AG04450 (cell line): Measurements from ENCODE around the gene CMC1. TPM values are rescaled to one million over a fixed set of nuclear protein-coding genes. Genes with fewer than 3 reads are reported as not detected.

Source experiments
- CTCF ChIA-PET: fragments of 300-600, 350-600 bp; formaldehyde crosslinking; extraction: SDS; loops from one replicate; lab custom pipeline; 2022; ENCODE audit warnings: antibody characterized with exemption, inconsistent platforms; lab: Charles Lee
- POLR2A ChIA-PET: fragments of 350-600 bp; formaldehyde crosslinking; extraction: SDS; loops from one replicate; lab custom pipeline; 2021; ENCODE audit warnings: antibody characterized with exemption, inconsistent platforms; lab: Yijun Ruan, JAX
- DNase-seq: peaks from one replicate; pipeline ENCODE4 v3.0.0-alpha.2; 2011; ENCODE audit warnings: low read depth, low spot score
- H3K27ac ChIP-seq: one replicate; pipeline ENCODE4 v1.5.1; 2012; ENCODE audit warnings: low read depth, low read length, control low read depth
- H3K27me3 ChIP-seq: one replicate; pipeline ENCODE4 v1.6.0; 2012; ENCODE audit warnings: low read length; ENCODE audit not compliant: control insufficient read depth, insufficient read depth
- H3K4me3 ChIP-seq: 2 replicates; pipeline ENCODE4 v1.5.1; 2011; ENCODE audit warnings: mild to moderate bottlenecking, low read depth, low read length, control low read depth
- H3K9me3 ChIP-seq: 2 replicates; pipeline ENCODE4 v1.5.1; 2012; ENCODE audit warnings: low read length; ENCODE audit not compliant: control insufficient read depth, insufficient read depth
- polyA plus RNA-seq: library from polyadenylated mRNA; depleted of rRNA; stranded (reverse); fragments of >200 nt; gene quantifications from 2 replicates; pipeline ENCODE4 v1.2.3, GENCODE V29; 2011
- TF ChIP-seq, protein P1 (sequence below): IDR thresholded peaks from 2 replicates; pipeline ENCODE4 v1.5.1; 2011; ENCODE audit warnings: low read depth, low read length, control low read depth, inconsistent platforms

The CMC1 gene
- polyA plus RNA-seq, 1 experiment = 30.3 TPM

GRCh38 chr3:28280781-28281180 lies 39.4 kb downstream of the CMC1 start:
- Histone ChIP-seq H3K27ac (no peak overlapping the region), H3K27me3 (no peaks in the 10 kb centered on the region), H3K9me3 (no peaks in the 10 kb centered on the region), H3K4me3 (no peak overlapping the region)
- DNase-seq = no peak
- CTCF ChIA-PET = interaction anchor here (1.1 kb wide), 1 partner anchor 48 kb away, joined by 5 read pairs; no protein-coding TSS in a partner anchor
- POLR2A ChIA-PET = no interaction called here
- TF ChIP-seq, protein P1, sequence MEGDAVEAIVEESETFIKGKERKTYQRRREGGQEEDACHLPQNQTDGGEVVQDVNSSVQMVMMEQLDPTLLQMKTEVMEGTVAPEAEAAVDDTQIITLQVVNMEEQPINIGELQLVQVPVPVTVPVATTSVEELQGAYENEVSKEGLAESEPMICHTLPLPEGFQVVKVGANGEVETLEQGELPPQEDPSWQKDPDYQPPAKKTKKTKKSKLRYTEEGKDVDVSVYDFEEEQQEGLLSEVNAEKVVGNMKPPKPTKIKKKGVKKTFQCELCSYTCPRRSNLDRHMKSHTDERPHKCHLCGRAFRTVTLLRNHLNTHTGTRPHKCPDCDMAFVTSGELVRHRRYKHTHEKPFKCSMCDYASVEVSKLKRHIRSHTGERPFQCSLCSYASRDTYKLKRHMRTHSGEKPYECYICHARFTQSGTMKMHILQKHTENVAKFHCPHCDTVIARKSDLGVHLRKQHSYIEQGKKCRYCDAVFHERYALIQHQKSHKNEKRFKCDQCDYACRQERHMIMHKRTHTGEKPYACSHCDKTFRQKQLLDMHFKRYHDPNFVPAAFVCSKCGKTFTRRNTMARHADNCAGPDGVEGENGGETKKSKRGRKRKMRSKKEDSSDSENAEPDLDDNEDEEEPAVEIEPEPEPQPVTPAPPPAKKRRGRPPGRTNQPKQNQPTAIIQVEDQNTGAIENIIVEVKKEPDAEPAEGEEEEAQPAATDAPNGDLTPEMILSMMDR = no peak

DNA sequence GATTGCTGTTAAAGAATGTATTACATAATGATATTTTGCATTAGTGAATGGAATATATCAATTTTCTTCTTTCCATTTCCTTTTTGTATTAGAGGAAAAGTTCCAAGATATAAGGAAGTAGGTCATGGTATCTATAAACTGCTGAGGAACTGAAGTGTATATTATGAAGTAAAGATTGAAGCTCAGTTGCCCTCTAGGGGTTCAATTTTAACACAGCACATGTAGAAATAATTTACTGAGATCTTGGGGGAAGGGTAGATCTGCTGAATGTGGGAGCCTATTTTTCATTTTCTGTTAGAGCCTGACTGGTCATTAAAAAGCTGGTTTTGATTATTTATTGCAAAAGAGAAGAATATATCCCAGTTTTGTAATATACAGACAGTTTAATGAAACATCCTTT lies 45.2 kb downstream of the CMC1 start:
- H3K9me3 ChIP-seq = no peaks in the 10 kb centered on the region
- ChIA-PET POLR2A (no interaction called here), CTCF (interaction anchor here (0.7 to 5.4 kb wide), 18 partner anchors 8 to 574 kb away, joined by 3 to 50 read pairs (median 4); no protein-coding TSS in a partner anchor)
- DNase-seq = no peak
- TF ChIP-seq, protein P1 = peak; percentile 65
- no peak overlapping the region for H3K27ac ChIP-seq
- no peaks in the 10 kb centered on the region for H3K27me3 ChIP-seq
- no peak overlapping the region for H3K4me3 ChIP-seq

GRCh38 chr3:28287046-28287445 lies 45.6 kb downstream of the CMC1 start:
- CTCF ChIA-PET = interaction anchor here (0.8 to 5.4 kb wide), 17 partner anchors 8 to 575 kb away, joined by 3 to 50 read pairs (median 4); no protein-coding TSS in a partner anchor
- POLR2A ChIA-PET = no interaction called here
- TF ChIP-seq, protein P1 = no peak
- H3K9me3 ChIP-seq = no peaks in the 10 kb centered on the region
- H3K27me3 ChIP-seq = no peaks in the 10 kb centered on the region
- no peak overlapping the region for H3K27ac ChIP-seq
- H3K4me3 ChIP-seq = no peak overlapping the region
- DNase-seq = no peak

DNA sequence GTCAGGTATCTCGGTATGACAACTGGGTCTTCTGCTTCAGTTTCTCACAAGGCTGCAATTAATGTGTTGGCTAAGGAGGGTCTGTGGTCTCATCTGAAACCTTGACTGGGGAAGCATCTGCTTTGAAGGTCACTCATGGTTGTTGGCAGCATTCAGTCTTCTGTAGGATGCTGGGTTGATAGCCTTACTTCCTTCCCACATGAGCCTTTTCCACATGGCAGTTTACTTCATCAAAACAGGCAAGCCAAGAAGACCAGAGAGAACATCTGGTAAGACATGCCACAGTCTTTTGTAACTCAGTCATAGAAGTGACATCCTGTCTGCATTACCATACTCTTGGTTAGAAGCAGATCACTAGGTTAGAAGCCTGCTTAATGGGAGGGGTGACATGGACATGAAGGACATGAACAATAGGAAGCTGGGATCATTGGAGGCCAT lies 49.5 kb downstream of the CMC1 start:
- ChIA-PET POLR2A (no interaction called here), CTCF (no interaction called here)
- no peak overlapping the region for H3K27ac ChIP-seq
- DNase-seq = no peak
- H3K27me3 ChIP-seq = no peaks in the 10 kb centered on the region
- TF ChIP-seq, protein P1 = no peak
- H3K9me3 ChIP-seq = no peaks in the 10 kb centered on the region
- H3K4me3 ChIP-seq = no peak overlapping the region

GRCh38 chr3:28291577-28291976 lies 50.2 kb downstream of the CMC1 start:
- no peak for DNase-seq
- no peak overlapping the region for H3K27ac ChIP-seq
- H3K27me3 ChIP-seq = no peaks in the 10 kb centered on the region
- ChIA-PET CTCF (interaction anchor here (1.6 kb wide), 1 partner anchor 580 kb away, joined by 3 read pairs; no protein-coding TSS in a partner anchor), POLR2A (no interaction called here)
- TF ChIP-seq, protein P1 = no peak
- no peaks in the 10 kb centered on the region for H3K9me3 ChIP-seq
- no peak overlapping the region for H3K4me3 ChIP-seq
